Choroid plexus epithelial cell (primary cell): ENCODE results near the gene ACOT6.
A peak's percentile ranks its signal among the peaks of the same experiment; 100 is the strongest.
"Not testable (repeated sequence)": the region's sequence is repeated elsewhere in the genome, so short reads cannot be mapped to it uniquely, and the experiment has no call there.

Experiments used
- DNase-seq: peaks from one replicate; pipeline ENCODE4 v3.0.0-alpha.2; 2010; ENCODE audit warnings: low read depth
- H3K4me3 ChIP-seq: 2 replicates; pipeline ENCODE4 v1.5.1; 2011; ENCODE audit warnings: low read depth, mild to moderate bottlenecking, control low read depth, low read length, moderate library complexity
- CTCF ChIP-seq: conservative IDR thresholded peaks from 2 replicates; pipeline ENCODE4 v1.5.1; 2011; ENCODE audit warnings: low read depth, mild to moderate bottlenecking, control low read depth, inconsistent platforms, low read length, moderate library complexity

The ACOT6 gene

DNA sequence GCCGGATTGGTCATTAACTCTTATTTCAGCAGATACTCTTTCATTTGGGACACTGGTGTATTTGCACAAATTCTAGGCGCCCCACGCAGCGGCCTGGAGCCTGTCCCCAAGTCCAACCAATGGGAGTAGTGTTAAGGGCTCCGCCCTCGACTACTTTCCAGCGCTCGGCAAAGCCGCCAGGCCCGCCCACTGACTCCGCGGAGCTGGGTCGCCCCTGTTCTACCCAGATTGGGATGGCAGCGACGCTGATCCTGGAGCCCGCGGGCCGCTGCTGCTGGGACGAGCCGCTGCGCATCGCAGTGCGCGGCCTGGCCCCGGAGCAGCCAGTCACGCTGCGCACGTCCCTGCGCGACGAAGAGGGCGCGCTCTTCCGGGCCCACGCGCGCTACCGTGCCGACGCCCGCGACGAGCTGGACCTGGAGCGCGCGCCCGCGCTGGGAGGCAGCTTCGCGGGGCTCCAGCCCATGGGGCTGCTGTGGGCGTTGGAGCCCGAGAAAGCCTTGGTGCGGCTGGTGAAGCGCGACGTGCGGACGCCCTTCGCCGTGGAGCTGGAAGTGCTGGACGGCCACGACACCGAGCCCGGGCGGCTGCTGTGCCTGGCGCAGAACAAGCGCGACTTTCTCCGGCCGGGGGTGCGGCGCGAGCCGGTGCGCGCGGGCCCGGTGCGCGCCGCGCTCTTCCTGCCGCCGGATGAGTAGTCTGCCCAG, at the start of gene ACOT6:
TSS of gene ACOT6 (plus strand) at position 179 of the 707 bp plus-strand sequence. CDS start at position 234, 55 bp downstream.
- DNase-seq: peak; percentile 72
- no peak for TF ChIP-seq CTCF
- H3K4me3 ChIP-seq: peak within 1 kb of the TSS; percentile 68

DNA sequence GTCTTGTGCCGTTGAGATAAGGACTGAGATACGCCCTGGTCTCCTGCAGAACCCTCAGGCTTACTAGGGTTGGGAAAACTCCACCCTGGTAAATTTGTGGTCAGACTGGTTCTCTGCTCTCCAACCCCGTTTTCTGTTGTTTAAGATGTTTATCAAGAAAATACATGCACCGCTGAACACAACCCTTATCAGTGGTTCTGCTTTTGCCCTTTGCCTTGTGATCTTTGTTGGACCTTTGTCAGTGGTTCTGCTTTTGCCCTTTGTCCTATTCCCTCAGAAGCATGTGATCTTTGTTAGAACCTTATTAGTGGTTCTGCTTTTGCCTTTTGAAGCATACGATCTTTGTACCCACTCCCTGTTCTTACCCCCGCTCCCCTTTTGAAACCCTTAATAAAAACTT, 49.6 kb upstream of the ACOT6 start:
- DNase-seq, H3K4me3 ChIP-seq: not testable (repeated sequence)

- DNase-seq: not testable (repeated sequence)
Observed at GRCh38 chr14:73566431-73566830, 45.9 kb upstream of the ACOT6 start.

GRCh38 chr14:73566935-73567334, 45.4 kb upstream of the ACOT6 start:
- not testable (repeated sequence) for H3K4me3 ChIP-seq, DNase-seq

More at GRCh38 chr14:73566431-73566830, 45.9 kb upstream of the ACOT6 start:
- not testable (repeated sequence) for H3K4me3 ChIP-seq

- TF ChIP-seq CTCF: no peak
- no peak overlapping the region for H3K4me3 ChIP-seq
- no peak for DNase-seq
Observed at GRCh38 chr14:73567358-73567757, 45.0 kb upstream of the ACOT6 start.

DNA sequence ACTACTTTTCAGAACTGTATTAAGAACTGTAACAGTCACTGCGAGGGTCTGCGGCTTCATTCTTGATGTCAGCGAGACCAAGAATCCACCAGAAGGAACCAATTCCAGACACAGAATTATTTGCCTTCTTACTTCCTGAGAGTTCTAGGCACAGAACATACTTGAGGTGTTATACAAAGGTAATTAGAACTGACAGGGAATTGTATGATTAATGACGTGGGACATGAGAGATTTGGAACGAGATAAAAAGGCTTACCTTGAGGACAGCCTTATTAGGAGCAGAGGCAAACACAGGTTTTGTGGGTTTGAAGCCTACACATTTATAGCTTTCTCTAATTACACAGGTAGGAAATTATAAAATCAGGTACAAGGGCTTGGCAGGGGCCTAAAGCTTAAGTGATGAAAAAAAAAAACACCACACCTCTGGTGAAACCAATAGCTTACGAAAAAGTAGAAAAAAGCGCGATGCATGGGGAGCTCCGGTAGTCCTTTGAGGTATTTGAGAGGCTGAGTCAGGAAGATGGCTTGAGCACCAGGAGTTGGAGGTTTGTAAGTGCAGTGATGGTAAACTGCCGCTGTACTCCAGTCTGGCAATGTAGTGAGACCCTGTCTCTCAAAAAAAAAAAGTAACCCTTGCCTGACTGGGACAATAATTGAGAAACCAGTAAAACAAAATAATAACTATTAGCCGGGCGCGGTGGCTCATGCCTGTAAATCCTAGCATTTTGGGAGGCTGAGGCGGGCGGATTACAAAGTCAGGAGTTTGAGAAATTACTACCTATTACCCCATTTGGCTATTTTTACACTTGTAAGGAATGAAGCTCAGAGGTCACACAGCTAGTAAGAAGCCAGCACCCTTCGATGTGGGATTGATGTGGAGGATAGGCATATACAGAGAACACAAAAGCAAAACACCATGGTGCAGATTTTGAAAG, 44.1 kb upstream of the ACOT6 start:
- H3K4me3 ChIP-seq: peak overlapping the region; percentile 63
- peak; percentile 43 for DNase-seq
- TF ChIP-seq CTCF: no peak

DNA sequence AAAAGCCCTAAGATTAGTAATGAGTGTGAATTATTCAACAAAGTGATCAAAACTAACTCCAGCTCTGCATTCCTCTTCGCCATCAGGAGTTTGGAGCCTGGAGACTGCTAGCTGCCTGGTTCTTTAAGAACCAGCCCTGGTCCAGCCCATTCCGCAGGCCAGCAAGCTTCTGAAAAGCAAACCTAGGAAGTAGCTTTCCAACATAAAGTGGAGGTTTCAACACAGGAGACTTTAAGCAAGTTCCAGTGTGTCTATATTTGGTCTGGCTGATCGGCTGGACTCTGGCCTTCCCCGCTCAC, 43.5 kb upstream of the ACOT6 start:
- not testable (repeated sequence) for DNase-seq
- H3K4me3 ChIP-seq: peak overlapping the region; percentile 63

- TF ChIP-seq CTCF: peak; percentile 32
- peak; percentile 97 for DNase-seq
- peak within 1 kb of the TSS; percentile 63 for H3K4me3 ChIP-seq
Observed at GRCh38 chr14:73569185-73569958, 42.9 kb upstream of the ACOT6 start, which contains the start of gene ACOT2. Gene ACOT2, plus strand, starts transcription at chr14:73569213. Its CDS starts 28 bp downstream, at chr14:73569241.
